ENCODE results near the gene AKAP17A.

The AKAP17A gene

GRCh38 chrX:1581132-1581531 lies 10.3 kb upstream of the AKAP17A start:
- Histone ChIP-seq H3K4me1 (ENCODE audit: control insufficient read depth in 1 of 2, insufficient read depth in 1 of 2, low read depth in 1 of 2, low read length in 1 of 2) (peaks cover 0 to 3% of the 10 kb centered on the region in 2 experiments), H3K27me3 (no peaks in the 10 kb centered on the region), H3K4me3 (ENCODE audit: low read depth in 1 of 2, low read length in 1 of 2) (no peak overlapping the region), H3K36me3 (no peaks in the 10 kb centered on the region), H3K27ac (no peak overlapping the region), H3K9me3 (no peaks in the 10 kb centered on the region)
- TF ChIP-seq CTCF (IDR thresholded peaks at IDR 0.05): peak; percentile 90

GRCh38 chrX:1582686-1583437 lies 8.5 kb upstream of the AKAP17A start:
- H3K27ac ChIP-seq: no peak overlapping the region
- no peaks in the 10 kb centered on the region for H3K36me3 ChIP-seq
- H3K4me1 ChIP-seq (ENCODE audit: control insufficient read depth in 1 of 2, insufficient read depth in 1 of 2, low read depth in 1 of 2, low read length in 1 of 2): peaks cover 0 to 3% of the 10 kb centered on the region in 2 experiments
- no peak for TF ChIP-seq CTCF (IDR thresholded peaks at IDR 0.05)
- no peaks in the 10 kb centered on the region for H3K9me3 ChIP-seq
- no peak overlapping the region for H3K4me3 ChIP-seq (ENCODE audit: low read depth in 1 of 2, low read length in 1 of 2)
- no peaks in the 10 kb centered on the region for H3K27me3 ChIP-seq

- H3K9me3 ChIP-seq: no peaks in the 10 kb centered on the region
- no peak overlapping the region for H3K4me3 ChIP-seq (ENCODE audit: low read depth in 1 of 2, low read length in 1 of 2)
- no peaks in the 10 kb centered on the region for H3K27me3 ChIP-seq
- TF ChIP-seq CTCF (IDR thresholded peaks at IDR 0.05): no peak
- H3K4me1 ChIP-seq (ENCODE audit: control insufficient read depth in 1 of 2, insufficient read depth in 1 of 2, low read depth in 1 of 2, low read length in 1 of 2): peaks cover 0 to 3% of the 10 kb centered on the region in 2 experiments
- H3K36me3 ChIP-seq: no peaks in the 10 kb centered on the region
- no peak overlapping the region for H3K27ac ChIP-seq
These were observed 7.0 kb upstream of the AKAP17A start for GRCh38 chrX:1584237-1585011.

GRCh38 chrX:1587161-1587560 lies 4.2 kb upstream of the AKAP17A start:
- TF ChIP-seq CTCF (IDR thresholded peaks at IDR 0.05): no peak

GRCh38 chrX:1589356-1590130 lies 1.9 kb upstream of the AKAP17A start:
- peak overlapping the region; percentile 49 for H3K27ac ChIP-seq
- TF ChIP-seq CTCF (IDR thresholded peaks at IDR 0.05): no peak
- peaks cover 20 to 21% of the 10 kb centered on the region in 2 experiments for H3K4me1 ChIP-seq (ENCODE audit: control insufficient read depth in 1 of 2, insufficient read depth in 1 of 2, low read depth in 1 of 2, low read length in 1 of 2)
- H3K27me3 ChIP-seq: no peaks in the 10 kb centered on the region
- no peaks in the 10 kb centered on the region for H3K9me3 ChIP-seq
- peaks cover 14% of the 10 kb centered on the region for H3K36me3 ChIP-seq
- H3K4me3 ChIP-seq (ENCODE audit: low read depth in 1 of 2, low read length in 1 of 2): no peak overlapping the region

More at GRCh38 chrX:1587161-1587560, 4.2 kb upstream of the AKAP17A start:
- H3K27ac ChIP-seq: no peak overlapping the region
- H3K9me3 ChIP-seq: no peaks in the 10 kb centered on the region
- peaks cover 5 to 6% of the 10 kb centered on the region in 2 experiments for H3K4me1 ChIP-seq (ENCODE audit: control insufficient read depth in 1 of 2, insufficient read depth in 1 of 2, low read depth in 1 of 2, low read length in 1 of 2)
- no peaks in the 10 kb centered on the region for H3K27me3 ChIP-seq
- H3K4me3 ChIP-seq (ENCODE audit: low read depth in 1 of 2, low read length in 1 of 2): no peak overlapping the region
- no peaks in the 10 kb centered on the region for H3K36me3 ChIP-seq
